Activated CD4-positive, alpha-beta T cell treated with anti-CD3 and anti-CD28 coated beads, Interleukin-2, amount 50 U/mL, for 16 hours (primary cell): Measurements from ENCODE around the gene PACSIN1.
A peak's percentile ranks its signal among the peaks of the same experiment; 100 is the strongest.

Experiments used
- DNase-seq: peaks from one replicate; pipeline ENCODE4 v3.0.0-alpha.2; 2020

The PACSIN1 gene

GRCh38 chr6:34465531-34466241 is at the start of gene PACSIN1:
Gene PACSIN1, plus strand, starts transcription at chr6:34466076. Its CDS starts 60,230 bp downstream, at chr6:34526306.
- DNase-seq, result no peak

- no peak for DNase-seq
Measured at GRCh38 chr6:34416877-34417371, 49.0 kb upstream of the PACSIN1 start.

- no peak for DNase-seq
Measured at GRCh38 chr6:34418367-34418766, 47.5 kb upstream of the PACSIN1 start.

GRCh38 chr6:34423254-34423653 is 42.6 kb upstream of the PACSIN1 start:
- no peak for DNase-seq

- DNase-seq, result no peak
Measured at GRCh38 chr6:34424200-34425131, 41.4 kb upstream of the PACSIN1 start.

- DNase-seq, result no peak
Measured at GRCh38 chr6:34425132-34425497, 40.8 kb upstream of the PACSIN1 start.

GRCh38 chr6:34425498-34426410 is 40.1 kb upstream of the PACSIN1 start, which contains the start of gene RPS10:
Gene RPS10, minus strand, starts transcription at chr6:34426069. Its CDS starts 848 bp downstream, at chr6:34425221.
- DNase-seq, result peak; percentile 94

- DNase-seq, result no peak
Measured at GRCh38 chr6:34435916-34436315, 30.0 kb upstream of the PACSIN1 start.

- DNase-seq, result no peak
Measured at GRCh38 chr6:34436803-34437643, 28.9 kb upstream of the PACSIN1 start.

- DNase-seq, result no peak
Measured at GRCh38 chr6:34437644-34437970, 28.3 kb upstream of the PACSIN1 start.

- no peak for DNase-seq
Measured at GRCh38 chr6:34438705-34439104, 27.2 kb upstream of the PACSIN1 start.

- DNase-seq, result no peak
Measured at GRCh38 chr6:34439442-34439841, 26.4 kb upstream of the PACSIN1 start.

GRCh38 chr6:34441526-34441925 is 24.4 kb upstream of the PACSIN1 start:
- no peak for DNase-seq

- no peak for DNase-seq
Measured at GRCh38 chr6:34445313-34445860, 20.5 kb upstream of the PACSIN1 start.

GRCh38 chr6:34447386-34447785 is 18.5 kb upstream of the PACSIN1 start:
- DNase-seq, result no peak

GRCh38 chr6:34447910-34448309 is 18.0 kb upstream of the PACSIN1 start:
- no peak for DNase-seq

GRCh38 chr6:34451192-34451591 is 14.7 kb upstream of the PACSIN1 start:
- DNase-seq, result no peak

- no peak for DNase-seq
Measured at GRCh38 chr6:34455831-34456230, 10.0 kb upstream of the PACSIN1 start.

GRCh38 chr6:34457382-34457741 is 8.5 kb upstream of the PACSIN1 start:
- no peak for DNase-seq

- DNase-seq, result no peak
Measured at GRCh38 chr6:34457742-34458735, 7.8 kb upstream of the PACSIN1 start.
